HL-60 (cell line): ENCODE results near the gene DENND11.

Experiments used
- CTCF ChIP-seq: IDR thresholded peaks from one replicate; pipeline ENCODE4 v1.5.1; 2011; ENCODE audit warnings: low read length, control low read depth, inconsistent platforms; ENCODE audit not compliant: insufficient read depth
- GABPA ChIP-seq: IDR thresholded peaks from 2 replicates; pipeline ENCODE4 v1.6.1; 2012; ENCODE audit warnings: low read depth
- POLR2AphosphoS5 ChIP-seq: IDR thresholded peaks from 2 replicates; pipeline ENCODE4 v1.6.1; 2012; ENCODE audit warnings: low read depth
- REST ChIP-seq: IDR thresholded peaks from 2 replicates; pipeline ENCODE4 v1.6.1; 2012; ENCODE audit warnings: low read depth; ENCODE audit not compliant: insufficient replicate concordance
- SPI1 ChIP-seq: IDR thresholded peaks from 2 replicates; pipeline ENCODE4 v1.6.1; 2012; ENCODE audit warnings: low read depth, mild to moderate bottlenecking, borderline replicate concordance

GRCh38 chr7:141739250-141739649 lies 37.3 kb upstream of the DENND11 start:
- TF ChIP-seq CTCF, result no peak
- TF ChIP-seq POLR2AphosphoS5, result no peak
- TF ChIP-seq REST, result no peak
- no peak for TF ChIP-seq GABPA
- no peak for TF ChIP-seq SPI1
